Hepatic stellate cell (primary cell): ENCODE data around the gene MEX3B.
"Not testable (repeated sequence)": the region's sequence is repeated elsewhere in the genome, so short reads cannot be mapped to it uniquely, and the experiment has no call there.

Experiments
- DNase-seq: peaks from one replicate; pipeline ENCODE4 v3.0.0; 2011; ENCODE audit warnings: low spot score

MEX3B gene

GRCh38 chr15:82048811-82049210, 3.0 kb upstream of the MEX3B start:
- no peak for DNase-seq

GRCh38 chr15:82047453-82048400, 1.9 kb upstream of the MEX3B start:
- no peak for DNase-seq

- peak; percentile 97 for DNase-seq
These were observed 1.0 kb upstream of the MEX3B start for GRCh38 chr15:82046666-82047452.

GRCh38 chr15:82045179-82045891, 483 bp downstream of the MEX3B start:
- peak; percentile 67 for DNase-seq

- peak; percentile 71 for DNase-seq
These were observed 1.2 kb downstream of the MEX3B start for GRCh38 chr15:82044373-82045178.

GRCh38 chr15:82043796-82044372, 1.9 kb downstream of the MEX3B start:
- peak; percentile 32 for DNase-seq

GRCh38 chr15:82043130-82043673, 2.6 kb downstream of the MEX3B start:
- no peak for DNase-seq

- no peak for DNase-seq
These were observed 5.0 kb downstream of the MEX3B start for GRCh38 chr15:82040862-82041261.

GRCh38 chr15:82040390-82040789, 5.4 kb downstream of the MEX3B start:
- DNase-seq = no peak

GRCh38 chr15:82039871-82040270, 5.9 kb downstream of the MEX3B start:
- no peak for DNase-seq

- DNase-seq = no peak
These were observed 9.4 kb downstream of the MEX3B start for GRCh38 chr15:82036461-82036860.

GRCh38 chr15:82031871-82032270, 13.9 kb downstream of the MEX3B start:
- no peak for DNase-seq

GRCh38 chr15:82030176-82030575, 15.6 kb downstream of the MEX3B start:
- DNase-seq = no peak

GRCh38 chr15:82028163-82028562, 17.7 kb downstream of the MEX3B start:
- DNase-seq = not testable (repeated sequence)

- DNase-seq = no peak
These were observed 23.8 kb downstream of the MEX3B start for GRCh38 chr15:82021992-82022391.

GRCh38 chr15:82020625-82021394, 25.0 kb downstream of the MEX3B start:
- no peak for DNase-seq

- no peak for DNase-seq
These were observed 27.6 kb downstream of the MEX3B start for GRCh38 chr15:82018201-82018600.

GRCh38 chr15:82017656-82018055, 28.2 kb downstream of the MEX3B start:
- DNase-seq = no peak

- no peak for DNase-seq
These were observed 30.8 kb downstream of the MEX3B start for GRCh38 chr15:82014989-82015388.

GRCh38 chr15:82012908-82013307, 32.9 kb downstream of the MEX3B start:
- no peak for DNase-seq
